Lung (tissue), 12 donors: Measurements from ENCODE around the gene GLI2. TPM values are rescaled to one million over a fixed set of nuclear protein-coding genes. Genes with fewer than 3 reads are reported as not detected.
A peak's percentile ranks its signal among the peaks of the same experiment; 100 is the strongest.

Source experiments
- ATAC-seq: fragments of 200-7000 bp; cut with Tn5 transposase; one replicate; pipeline ENCODE4 v1.9.1; 2020; ENCODE audit warnings: moderate number of reproducible peaks; ENCODE audit not compliant: insufficient read depth, low FRiP score
- DNase-seq, 3 donors: peaks; one replicate each; pipeline ENCODE4 v3.0.0-alpha.2; 2013 to 2017
- H3K27ac ChIP-seq, 2 donors: one replicate each; pipeline ENCODE4 v1.5.1; 2013; ENCODE audit warnings: mild to moderate bottlenecking in 2 of 2, moderate library complexity in 2 of 2, control low read depth in 1 of 2, inconsistent platforms in 1 of 2, low read depth in 1 of 2, low read length in 1 of 2
- H3K27me3 ChIP-seq, 3 donors: one replicate each; pipeline ENCODE4 v1.5.1; 2013; ENCODE audit warnings: low read length in 2 of 3; ENCODE audit not compliant: control insufficient read depth in 3 of 3, insufficient read depth in 3 of 3
- H3K36me3 ChIP-seq, 4 donors: one replicate each; pipeline ENCODE4 v1.5.1; 2013; ENCODE audit warnings: low read length in 4 of 4, mild to moderate bottlenecking in 1 of 4, moderate library complexity in 1 of 4; ENCODE audit not compliant: control insufficient read depth in 4 of 4, insufficient read depth in 4 of 4
- H3K4me1 ChIP-seq, 5 donors: one replicate each; pipeline ENCODE4 v1.5.1; 2013; ENCODE audit warnings: low read length in 5 of 5, mild to moderate bottlenecking in 2 of 5, moderate library complexity in 1 of 5; ENCODE audit not compliant: control insufficient read depth in 5 of 5, insufficient read depth in 5 of 5
- H3K4me3 ChIP-seq: one replicate; pipeline ENCODE4 v1.5.1; 2013; ENCODE audit warnings: mild to moderate bottlenecking, control low read depth, moderate library complexity
- H3K9ac ChIP-seq, 2 donors: one replicate each; pipeline ENCODE4 v1.5.1; 2013; ENCODE audit warnings: low read length in 2 of 2, control low read depth in 1 of 2; ENCODE audit not compliant: insufficient read depth in 1 of 2
- H3K9me3 ChIP-seq, 4 donors: one replicate each; pipeline ENCODE4 v1.5.1; 2013; ENCODE audit warnings: low read length in 3 of 4, mild to moderate bottlenecking in 1 of 4, moderate library complexity in 1 of 4; ENCODE audit not compliant: control insufficient read depth in 4 of 4, insufficient read depth in 3 of 4
- WGBS, 2 donors: extraction: QIAGEN DNeasy Blood & Tissue Kit; methylation state at CpG; one replicate each; pipeline ENCODE4 v1.1.7; 2013; 5-methylcytosine and 5-hydroxymethylcytosine counted together
- polyA plus RNA-seq, 2 donors: library from polyadenylated mRNA; stranded (reverse); fragments of 200-250 nt; gene quantifications; one replicate each; pipeline ENCODE4 v1.2.1, GENCODE V29; 2013
- total RNA-seq, 2 donors: library from RNA; depleted of rRNA in 1 of 2; stranded (reverse); fragments of >200 nt in 1 of 2; gene quantifications; one replicate each; pipeline ENCODE4 v1.2.1, GENCODE V29; 2014 to 2021
- TF ChIP-seq, protein P1 (sequence below): IDR thresholded peaks from 2 replicates; pipeline ENCODE4 v1.5.1; 2012; ENCODE audit warnings: mild to moderate bottlenecking; ENCODE audit errors: control extremely low read depth, extremely low read depth
- donor health status: control.
- donor health status: control.
- donor health status: Bipolar disorder and iron deficiency.
- donor health status: healthy.
- donor health status: DM: yes; HTN: yes; CAD: no.

Gene GLI2
- total and polyA plus RNA-seq, 4 donors: 1.1 to 9.2 (median 3.5) TPM

DNA sequence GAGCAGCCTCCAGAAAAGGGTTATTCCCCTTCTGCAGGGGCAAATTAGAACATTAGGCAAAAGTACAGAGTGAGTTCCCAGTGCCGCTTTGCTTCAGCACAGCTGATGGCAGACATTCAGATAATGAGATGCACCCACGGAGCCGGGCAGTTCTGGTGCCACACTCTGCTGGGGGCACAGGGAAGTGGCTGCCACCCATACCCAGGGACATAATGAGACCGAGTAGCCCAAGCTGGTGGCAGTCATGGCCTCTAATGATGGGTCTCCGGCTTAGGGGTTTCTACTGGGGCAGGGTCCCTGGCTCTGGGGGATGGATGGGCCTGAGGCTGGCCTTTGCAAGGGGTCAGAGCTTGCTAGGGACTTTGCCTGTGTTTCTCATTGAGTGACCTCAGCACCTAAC, 26.2 kb downstream of the GLI2 start:
- H3K4me1 ChIP-seq: peaks cover 0 to 98% (median 25%) of the 10 kb centered on the region in 5 donors
- DNase-seq (peak in 1 of 3 donors; percentile 8), ATAC-seq (no peak)
- H3K4me3 ChIP-seq: no peak overlapping the region
- H3K36me3 ChIP-seq: no peaks in the 10 kb centered on the region
- 92 to 94% methylated on average over 5 of the region's 5 CpGs for WGBS, 2 donors
- TF ChIP-seq, protein P1, sequence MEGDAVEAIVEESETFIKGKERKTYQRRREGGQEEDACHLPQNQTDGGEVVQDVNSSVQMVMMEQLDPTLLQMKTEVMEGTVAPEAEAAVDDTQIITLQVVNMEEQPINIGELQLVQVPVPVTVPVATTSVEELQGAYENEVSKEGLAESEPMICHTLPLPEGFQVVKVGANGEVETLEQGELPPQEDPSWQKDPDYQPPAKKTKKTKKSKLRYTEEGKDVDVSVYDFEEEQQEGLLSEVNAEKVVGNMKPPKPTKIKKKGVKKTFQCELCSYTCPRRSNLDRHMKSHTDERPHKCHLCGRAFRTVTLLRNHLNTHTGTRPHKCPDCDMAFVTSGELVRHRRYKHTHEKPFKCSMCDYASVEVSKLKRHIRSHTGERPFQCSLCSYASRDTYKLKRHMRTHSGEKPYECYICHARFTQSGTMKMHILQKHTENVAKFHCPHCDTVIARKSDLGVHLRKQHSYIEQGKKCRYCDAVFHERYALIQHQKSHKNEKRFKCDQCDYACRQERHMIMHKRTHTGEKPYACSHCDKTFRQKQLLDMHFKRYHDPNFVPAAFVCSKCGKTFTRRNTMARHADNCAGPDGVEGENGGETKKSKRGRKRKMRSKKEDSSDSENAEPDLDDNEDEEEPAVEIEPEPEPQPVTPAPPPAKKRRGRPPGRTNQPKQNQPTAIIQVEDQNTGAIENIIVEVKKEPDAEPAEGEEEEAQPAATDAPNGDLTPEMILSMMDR: no peak
- no peak overlapping the region for H3K27ac ChIP-seq
- H3K27me3 ChIP-seq: no peaks in the 10 kb centered on the region
- no peak overlapping the region for H3K9ac ChIP-seq
- no peaks in the 10 kb centered on the region for H3K9me3 ChIP-seq

DNA sequence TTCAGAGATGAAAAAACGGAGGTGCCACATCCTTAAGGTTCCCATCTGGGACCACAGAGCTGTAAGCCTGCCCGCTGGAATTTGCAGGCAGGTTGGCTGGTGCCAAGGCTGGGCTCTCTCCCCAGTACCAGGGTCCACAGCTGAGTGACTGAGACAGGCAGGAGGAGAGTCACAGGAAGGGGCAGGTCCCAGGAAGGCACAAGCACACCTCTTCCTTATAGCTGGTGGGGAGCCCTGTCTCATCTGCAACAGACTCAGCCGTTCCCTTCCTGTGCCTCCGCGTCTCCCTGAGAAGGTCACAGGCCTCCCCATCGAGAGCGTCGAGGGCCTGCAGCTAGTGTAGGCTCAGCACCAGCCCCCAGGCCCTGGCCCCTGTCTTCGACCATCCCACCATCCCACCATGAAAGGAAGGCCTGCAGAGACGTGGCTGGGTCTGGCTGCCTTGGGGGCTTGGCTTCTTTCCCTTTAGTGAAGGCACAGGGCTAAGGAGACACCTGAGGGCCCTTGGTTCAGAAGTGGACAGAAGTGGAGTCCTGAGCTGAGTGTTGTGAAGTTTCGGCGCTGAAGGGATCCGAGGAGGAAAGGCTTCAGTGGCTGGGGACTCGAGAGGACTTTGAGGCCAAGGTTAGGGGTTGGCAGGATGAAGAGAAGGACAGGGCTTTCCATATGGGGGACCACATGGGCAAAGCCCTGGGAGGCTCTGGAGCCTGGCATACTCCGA, 26.8 kb downstream of the GLI2 start:
- DNase-seq: peak in 1 of 3 donors; percentile 10
- no peak overlapping the region for H3K9ac ChIP-seq
- H3K4me3 ChIP-seq: no peak overlapping the region
- peaks cover 0 to 99% (median 25%) of the 10 kb centered on the region in 5 donors for H3K4me1 ChIP-seq
- H3K36me3 ChIP-seq: no peaks in the 10 kb centered on the region
- no peak for ATAC-seq
- WGBS, 2 donors: 88 to 96% methylated on average over 15 of the region's 15 CpGs
- no peak overlapping the region for H3K27ac ChIP-seq
- TF ChIP-seq, protein P1: no peak
- H3K27me3 ChIP-seq: no peaks in the 10 kb centered on the region
- no peaks in the 10 kb centered on the region for H3K9me3 ChIP-seq

DNA sequence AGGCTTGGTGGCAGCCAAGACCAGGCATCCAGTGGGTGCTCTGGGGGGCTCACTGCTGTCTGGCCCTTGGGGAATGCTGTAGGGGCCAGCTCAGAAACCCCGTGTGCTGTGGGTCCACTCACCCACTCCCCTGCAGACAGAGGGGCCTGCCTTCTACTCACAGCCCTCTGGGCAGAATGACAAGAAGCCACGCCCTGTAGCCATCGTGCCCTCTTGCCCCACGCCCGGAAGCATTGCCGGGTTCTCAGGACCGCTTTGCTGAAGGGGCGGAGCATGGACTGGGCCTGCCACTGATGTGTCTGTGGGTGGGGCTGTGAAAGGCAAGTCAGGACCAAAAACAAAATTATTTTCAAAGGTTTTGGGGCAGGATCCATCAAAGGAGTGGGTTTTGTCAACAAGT, 27.8 kb downstream of the GLI2 start:
- H3K36me3 ChIP-seq: no peaks in the 10 kb centered on the region
- no peak for ATAC-seq
- peaks cover 0 to 99% (median 30%) of the 10 kb centered on the region in 5 donors for H3K4me1 ChIP-seq
- no peak overlapping the region for H3K4me3 ChIP-seq
- no peaks in the 10 kb centered on the region for H3K9me3 ChIP-seq
- H3K27ac ChIP-seq: no peak overlapping the region
- DNase-seq: peak in 2 of 3 donors; percentile 32 to 53
- H3K9ac ChIP-seq: peak overlapping the region in 1 of 2 donors; percentile 42
- TF ChIP-seq, protein P1: no peak
- 73 to 80% methylated on average over 8 of the region's 8 CpGs for WGBS, 2 donors
- no peaks in the 10 kb centered on the region for H3K27me3 ChIP-seq
